Measurements from ENCODE around the gene GNG7. TPM values are rescaled to one million over a fixed set of nuclear protein-coding genes. Genes with fewer than 3 reads are reported as not detected.
"Not testable (repeated sequence)": the region's sequence is repeated elsewhere in the genome, so short reads cannot be mapped to it uniquely, and the experiment has no call there.

Gene GNG7
- total and polyA plus RNA-seq, 3 donors from 2014 or later: 16.9 to 38.7 (median 25.3) TPM

DNA sequence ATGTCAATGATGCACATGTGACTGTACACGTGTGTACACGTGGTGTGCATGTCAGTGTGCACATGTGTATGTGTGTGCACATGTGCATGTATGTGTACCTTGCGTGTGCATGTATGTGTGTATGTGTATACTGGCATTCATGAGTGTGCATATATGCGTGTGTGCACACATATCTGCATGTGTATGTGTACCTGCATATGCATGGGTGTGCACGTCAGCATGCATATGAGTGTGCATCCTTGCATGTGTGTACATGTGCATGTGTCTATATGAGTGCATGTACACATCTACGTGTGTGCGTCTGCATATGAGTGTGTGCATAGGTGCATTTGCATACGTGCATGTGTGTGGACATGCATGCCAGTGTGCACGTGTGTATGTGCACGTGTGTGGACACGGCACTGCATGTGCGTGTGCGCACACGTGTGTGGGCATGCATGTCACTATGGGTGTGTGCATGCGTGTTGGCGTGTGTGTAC lies 178.1 kb downstream of the GNG7 start:
- Histone ChIP-seq H3K9me3 (no peaks in the 10 kb centered on the region), H3K36me3 (ENCODE audit: low read depth, missing control alignments) (no peaks in the 10 kb centered on the region), H3K4me3 (no peak overlapping the region), H3K27me3 (no peaks in the 10 kb centered on the region), H3K4me1 (peaks cover 15% of the 10 kb centered on the region), H3K27ac (no peak overlapping the region)
- TF ChIP-seq, protein P1, sequence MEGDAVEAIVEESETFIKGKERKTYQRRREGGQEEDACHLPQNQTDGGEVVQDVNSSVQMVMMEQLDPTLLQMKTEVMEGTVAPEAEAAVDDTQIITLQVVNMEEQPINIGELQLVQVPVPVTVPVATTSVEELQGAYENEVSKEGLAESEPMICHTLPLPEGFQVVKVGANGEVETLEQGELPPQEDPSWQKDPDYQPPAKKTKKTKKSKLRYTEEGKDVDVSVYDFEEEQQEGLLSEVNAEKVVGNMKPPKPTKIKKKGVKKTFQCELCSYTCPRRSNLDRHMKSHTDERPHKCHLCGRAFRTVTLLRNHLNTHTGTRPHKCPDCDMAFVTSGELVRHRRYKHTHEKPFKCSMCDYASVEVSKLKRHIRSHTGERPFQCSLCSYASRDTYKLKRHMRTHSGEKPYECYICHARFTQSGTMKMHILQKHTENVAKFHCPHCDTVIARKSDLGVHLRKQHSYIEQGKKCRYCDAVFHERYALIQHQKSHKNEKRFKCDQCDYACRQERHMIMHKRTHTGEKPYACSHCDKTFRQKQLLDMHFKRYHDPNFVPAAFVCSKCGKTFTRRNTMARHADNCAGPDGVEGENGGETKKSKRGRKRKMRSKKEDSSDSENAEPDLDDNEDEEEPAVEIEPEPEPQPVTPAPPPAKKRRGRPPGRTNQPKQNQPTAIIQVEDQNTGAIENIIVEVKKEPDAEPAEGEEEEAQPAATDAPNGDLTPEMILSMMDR (IDR thresholded peaks at IDR 0.05): no peak
- TF ChIP-seq POLR2A (IDR thresholded peaks at IDR 0.05): no peak
- DNase-seq: no peak
- WGBS, 2 donors: 69 to 78% methylated on average over 16 of the region's 16 CpGs
- intact Hi-C loops (cut with DNase I; ENCODE audit: low total_unique reads): no loop called here

- peaks cover 15% of the 10 kb centered on the region for H3K4me1 ChIP-seq
- 29 to 33% methylated on average over 17 to 20 of the region's 20 CpGs for WGBS, 2 donors
- no peak for DNase-seq
- H3K27me3 ChIP-seq: no peaks in the 10 kb centered on the region
- H3K4me3 ChIP-seq: no peak overlapping the region
- no peaks in the 10 kb centered on the region for H3K9me3 ChIP-seq
- H3K27ac ChIP-seq: peak overlapping the region in 1 of 2 donors; percentile 66
- no peak for TF ChIP-seq POLR2A (IDR thresholded peaks at IDR 0.05)
- TF ChIP-seq, protein P1 (IDR thresholded peaks at IDR 0.05): peak in 1 of 3 experiments; percentile 22
- H3K36me3 ChIP-seq (ENCODE audit: low read depth, missing control alignments): no peaks in the 10 kb centered on the region
- intact Hi-C loops (cut with DNase I; ENCODE audit: low total_unique reads): no loop called here
Measured at GRCh38 chr19:2523630-2524311, 178.7 kb downstream of the GNG7 start.

- no peak overlapping the region for H3K27ac ChIP-seq
- H3K9me3 ChIP-seq: no peaks in the 10 kb centered on the region
- H3K4me3 ChIP-seq: no peak overlapping the region
- intact Hi-C loops (cut with DNase I; ENCODE audit: low total_unique reads): no loop called here
- TF ChIP-seq POLR2A (IDR thresholded peaks at IDR 0.05): no peak
- TF ChIP-seq, protein P1 (IDR thresholded peaks at IDR 0.05): no peak
- WGBS, 2 donors: 88 to 98% methylated on average over 6 of the region's 6 CpGs
- no peak for DNase-seq
- peaks cover 8% of the 10 kb centered on the region for H3K4me1 ChIP-seq
- H3K36me3 ChIP-seq (ENCODE audit: low read depth, missing control alignments): no peaks in the 10 kb centered on the region
- H3K27me3 ChIP-seq: no peaks in the 10 kb centered on the region
Measured at GRCh38 chr19:2519482-2519881, 183.0 kb downstream of the GNG7 start.

GRCh38 chr19:2518856-2519255 lies 183.6 kb downstream of the GNG7 start:
- DNase-seq; intact Hi-C loops (cut with DNase I; ENCODE audit: low total_unique reads); H3K27me3 ChIP-seq; H3K4me1 ChIP-seq; H3K27ac ChIP-seq; H3K9me3 ChIP-seq; H3K36me3 ChIP-seq (ENCODE audit: low read depth, missing control alignments); H3K4me3 ChIP-seq: not testable (repeated sequence)
- WGBS, 2 donors: 79 to 85% methylated on average over 11 of the region's 11 CpGs

- no peak for DNase-seq
- Histone ChIP-seq H3K27me3 (no peaks in the 10 kb centered on the region), H3K27ac (no peak overlapping the region), H3K4me1 (no peaks in the 10 kb centered on the region), H3K36me3 (ENCODE audit: low read depth, missing control alignments) (no peaks in the 10 kb centered on the region), H3K9me3 (no peaks in the 10 kb centered on the region), H3K4me3 (no peak overlapping the region)
- WGBS, 2 donors: 72% methylated on average over 35 of the region's 35 CpGs; no CpG with 5 or more reads in 1 of the 2 donors
- no peak for TF ChIP-seq POLR2A (IDR thresholded peaks at IDR 0.05)
- TF ChIP-seq, protein P1 (IDR thresholded peaks at IDR 0.05): no peak
- intact Hi-C loops (cut with DNase I; ENCODE audit: low total_unique reads): no loop called here
Measured at GRCh38 chr19:2517881-2518601, 184.5 kb downstream of the GNG7 start.

Measured in testis (tissue), 3 donors.